Cardiac fibroblast (primary cell): ENCODE data around the gene PRKG1.
A peak's percentile ranks its signal among the peaks of the same experiment; 100 is the strongest.

Source experiments
- DNase-seq, 2 donors: peaks; one replicate each; pipeline versions ENCODE4 v3.0.0 to v3.0.0-alpha.2; 2010; ENCODE audit warnings: low read depth in 2 of 2
- H3K4me3 ChIP-seq, 2 donors: replicated peaks in 1 of 2; 1 replicate in 1 of 2; 2 replicates in 1 of 2; pipeline ENCODE4 v1.5.1; 2011; ENCODE audit warnings: low read depth in 2 of 2, low read length in 2 of 2, mild to moderate bottlenecking in 2 of 2, moderate library complexity in 1 of 2
- CTCF ChIP-seq: IDR thresholded peaks from one replicate; pipeline ENCODE4 v1.5.1; 2011; ENCODE audit warnings: low read depth, mild to moderate bottlenecking, low read length, inconsistent platforms

PRKG1 gene

GRCh38 chr10:51905032-51905431, 830.7 kb downstream of the PRKG1 start:
- no peak overlapping the region for H3K4me3 ChIP-seq
- TF ChIP-seq CTCF: no peak
- no peak for DNase-seq

- no peak for DNase-seq
- no peak for TF ChIP-seq CTCF
- H3K4me3 ChIP-seq: no peak overlapping the region
Observed at GRCh38 chr10:51907361-51907760, 833.1 kb downstream of the PRKG1 start.

- no peak overlapping the region for H3K4me3 ChIP-seq
- TF ChIP-seq CTCF: no peak
- no peak for DNase-seq
Observed at GRCh38 chr10:51910189-51910588, 835.9 kb downstream of the PRKG1 start.

GRCh38 chr10:51910596-51910995, 836.3 kb downstream of the PRKG1 start:
- DNase-seq: no peak
- no peak for TF ChIP-seq CTCF
- H3K4me3 ChIP-seq: no peak overlapping the region

- TF ChIP-seq CTCF: no peak
- no peak for DNase-seq
- no peak overlapping the region for H3K4me3 ChIP-seq
Observed at GRCh38 chr10:51911723-51912122, 837.4 kb downstream of the PRKG1 start.

GRCh38 chr10:51915031-51915542, 840.8 kb downstream of the PRKG1 start:
- no peak for TF ChIP-seq CTCF
- DNase-seq: peak; percentile 56 to 66
- no peak overlapping the region for H3K4me3 ChIP-seq

- TF ChIP-seq CTCF: no peak
- DNase-seq: no peak
- no peak overlapping the region for H3K4me3 ChIP-seq
Observed at GRCh38 chr10:51918440-51918839, 844.2 kb downstream of the PRKG1 start.
